ENCODE results near the gene CPHXL2. TPM values are rescaled to one million over a fixed set of nuclear protein-coding genes. Genes with fewer than 3 reads are reported as not detected.

CPHXL2 gene
- total RNA-seq, 1 experiment from 2014 or later: not detected

GRCh38 chr16:75622761-75623605 is 53.8 kb downstream of the CPHXL2 start, which contains the start of gene ADAT1:
TSS of gene ADAT1 (minus strand) at chr16:75623281. CDS start at chr16:75620799, 2,482 bp downstream.
- H3K79me2 ChIP-seq (ENCODE audit: low read length): peaks cover 14% of the 10 kb centered on the region
- H3K9me2 ChIP-seq (replicated peaks; ENCODE audit: low read length): no peaks in the 10 kb centered on the region
- no peaks in the 10 kb centered on the region for H4K20me1 ChIP-seq (ENCODE audit: low read length)
- DNase-seq (peak; percentile 96), ATAC-seq (peak; percentile 94)
- no peaks in the 10 kb centered on the region for H3K9me3 ChIP-seq (ENCODE audit: low read length)
- intact Hi-C loops (cut with micrococcal nuclease): loop anchor here (2.0 to 5.0 kb wide), 3 partner anchors 24 to 161 kb away; partner anchors contain the start of genes KARS1, TERF2IP, TMEM170A and TMEM231
- H3K4me1 ChIP-seq (ENCODE audit: insufficient read depth, low read length): peaks cover 11% of the 10 kb centered on the region; the same call in 1 of the 2 replicates
- H2AFZ ChIP-seq (ENCODE audit: low read length): peak within 1 kb of the TSS; percentile 83
- H3K4me3 ChIP-seq (ENCODE audit: low read length): peak within 1 kb of the TSS; percentile 96
- peak within 1 kb of the TSS; percentile 97 for H3K9ac ChIP-seq (ENCODE audit: low read length)
- TSS peak; percentile 78 for BruUV-seq (replicated peaks)
- no peaks in the 10 kb centered on the region for H3K27me3 ChIP-seq (ENCODE audit: low read length)
- peak within 1 kb of the TSS; percentile 99 for H3K4me2 ChIP-seq (ENCODE audit: low read length)
- peaks cover 18% of the 10 kb centered on the region for H3K36me3 ChIP-seq (ENCODE audit: low read depth, low read length)
- POLR2A ChIA-PET (ENCODE audit: unreplicated experiment): interaction anchor here (0.6 to 1.4 kb wide), 5 partner anchors 9 to 597 kb away, joined by 3 to 9 read pairs (median 6); partner anchors contain the start of genes KARS1 and TERF2IP
- CTCF ChIA-PET: no interaction called here
- H3K27ac ChIP-seq (ENCODE audit: low read length): peak within 1 kb of the TSS; percentile 68
- H3F3A ChIP-seq (ENCODE audit: low read length, unreplicated experiment): no peaks in the 10 kb centered on the region
- TF ChIP-seq, protein P1, sequence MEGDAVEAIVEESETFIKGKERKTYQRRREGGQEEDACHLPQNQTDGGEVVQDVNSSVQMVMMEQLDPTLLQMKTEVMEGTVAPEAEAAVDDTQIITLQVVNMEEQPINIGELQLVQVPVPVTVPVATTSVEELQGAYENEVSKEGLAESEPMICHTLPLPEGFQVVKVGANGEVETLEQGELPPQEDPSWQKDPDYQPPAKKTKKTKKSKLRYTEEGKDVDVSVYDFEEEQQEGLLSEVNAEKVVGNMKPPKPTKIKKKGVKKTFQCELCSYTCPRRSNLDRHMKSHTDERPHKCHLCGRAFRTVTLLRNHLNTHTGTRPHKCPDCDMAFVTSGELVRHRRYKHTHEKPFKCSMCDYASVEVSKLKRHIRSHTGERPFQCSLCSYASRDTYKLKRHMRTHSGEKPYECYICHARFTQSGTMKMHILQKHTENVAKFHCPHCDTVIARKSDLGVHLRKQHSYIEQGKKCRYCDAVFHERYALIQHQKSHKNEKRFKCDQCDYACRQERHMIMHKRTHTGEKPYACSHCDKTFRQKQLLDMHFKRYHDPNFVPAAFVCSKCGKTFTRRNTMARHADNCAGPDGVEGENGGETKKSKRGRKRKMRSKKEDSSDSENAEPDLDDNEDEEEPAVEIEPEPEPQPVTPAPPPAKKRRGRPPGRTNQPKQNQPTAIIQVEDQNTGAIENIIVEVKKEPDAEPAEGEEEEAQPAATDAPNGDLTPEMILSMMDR (conservative IDR thresholded peaks at IDR 0.05; ENCODE audit: low read depth, low read length): no peak
- TF ChIP-seq EZH2 (IDR thresholded peaks at IDR 0.05; ENCODE audit: low read length, unreplicated experiment): no peak
- no peak for TF ChIP-seq EZH2phosphoT487 (IDR thresholded peaks at IDR 0.05; ENCODE audit: borderline replicate concordance, low read length)

DNA sequence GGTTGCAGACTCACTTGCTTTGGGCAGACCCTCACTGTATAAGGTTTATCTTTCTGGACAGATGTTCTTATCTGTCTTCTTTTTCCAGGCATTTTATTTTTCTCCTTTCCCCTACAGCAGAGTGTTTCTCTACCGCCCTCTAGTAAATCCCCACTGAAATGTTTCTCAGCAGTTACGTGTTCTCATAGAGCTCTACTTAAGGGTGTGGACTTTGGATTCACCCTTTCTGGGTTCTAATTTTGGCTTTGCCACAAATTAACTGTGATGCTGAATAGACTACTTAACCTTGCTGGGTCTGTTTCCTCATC is 55.7 kb downstream of the CPHXL2 start:
- peak overlapping the region; percentile 99 for H3K4me2 ChIP-seq (ENCODE audit: low read length)
- peak overlapping the region; percentile 96; the same call in 1 of the 2 replicates for H3K4me3 ChIP-seq (ENCODE audit: low read length)
- no peaks in the 10 kb centered on the region for H3K9me3 ChIP-seq (ENCODE audit: low read length)
- ChIA-PET CTCF (interaction anchor here (0.5 to 1.0 kb wide), 6 partner anchors 26 to 756 kb away, joined by 3 to 8 read pairs (median 6); partner anchors contain the start of genes KARS1 and TERF2IP), POLR2A (ENCODE audit: unreplicated experiment) (no interaction called here)
- no peak overlapping the region for H3K9ac ChIP-seq (ENCODE audit: low read length)
- no peaks in the 10 kb centered on the region; the same call in 1 of the 2 replicates for H3K36me3 ChIP-seq (ENCODE audit: low read depth, low read length)
- H3K79me2 ChIP-seq (ENCODE audit: low read length): peaks cover 14% of the 10 kb centered on the region
- H3K9me2 ChIP-seq (replicated peaks; ENCODE audit: low read length): no peaks in the 10 kb centered on the region
- TF ChIP-seq EZH2 (IDR thresholded peaks at IDR 0.05; ENCODE audit: low read length, unreplicated experiment): no peak
- TF ChIP-seq, protein P1 (conservative IDR thresholded peaks at IDR 0.05; ENCODE audit: low read depth, low read length): peak; percentile 63
- TF ChIP-seq EZH2phosphoT487 (IDR thresholded peaks at IDR 0.05; ENCODE audit: borderline replicate concordance, low read length): no peak
- no peaks in the 10 kb centered on the region for H3F3A ChIP-seq (ENCODE audit: low read length, unreplicated experiment)
- peak; percentile 39 for DNase-seq
- no peak for ATAC-seq
- BruUV-seq (replicated peaks): no TSS peak
- H2AFZ ChIP-seq (ENCODE audit: low read length): no peak overlapping the region
- H4K20me1 ChIP-seq (ENCODE audit: low read length): no peaks in the 10 kb centered on the region
- H3K27ac ChIP-seq (ENCODE audit: low read length): no peak overlapping the region
- intact Hi-C loops (cut with micrococcal nuclease): loop anchor here (5.0 kb wide), 2 partner anchors 64 to 159 kb away; partner anchors contain the start of genes TMEM170A and TMEM231
- no peaks in the 10 kb centered on the region for H3K27me3 ChIP-seq (ENCODE audit: low read length)
- peaks cover 22% of the 10 kb centered on the region for H3K4me1 ChIP-seq (ENCODE audit: insufficient read depth, low read length)
